22Rv1 (cell line): ENCODE data around the gene BUD13.

Experiments
- CTCF ChIP-seq: fragments of 450-650 bp; IDR thresholded peaks from 2 replicates; pipeline ENCODE4 v1.5.1; 2017; ENCODE audit warnings: mild to moderate bottlenecking
- ZFX ChIP-seq: fragments of 450-650 bp; IDR thresholded peaks from 2 replicates; pipeline ENCODE4 v1.6.1; 2017; ENCODE audit warnings: antibody characterized with exemption, borderline replicate concordance

- TF ChIP-seq CTCF (no peak), ZFX (no peak)
Observed at GRCh38 chr11:116821050-116821918, 48.5 kb upstream of the BUD13 start.
